MM.1S (cell line): Measurements from ENCODE around the gene STXBP1.

Experiments
- EZH2 ChIP-seq: fragments of 300-600 bp; sonication (generic); optimal IDR thresholded peaks from 2 replicates; pipeline ENCODE3; 2017; ENCODE audit warnings: low read depth, mild to moderate bottlenecking, antibody characterized with exemption, low read length, mixed read lengths
- TF ChIP-seq, protein P1 (sequence below): fragments of 300-600 bp; sonication (generic); IDR thresholded peaks from 2 replicates; pipeline ENCODE4 v1.5.1; 2016; ENCODE audit warnings: antibody characterized with exemption, low read length, mixed read lengths

DNA sequence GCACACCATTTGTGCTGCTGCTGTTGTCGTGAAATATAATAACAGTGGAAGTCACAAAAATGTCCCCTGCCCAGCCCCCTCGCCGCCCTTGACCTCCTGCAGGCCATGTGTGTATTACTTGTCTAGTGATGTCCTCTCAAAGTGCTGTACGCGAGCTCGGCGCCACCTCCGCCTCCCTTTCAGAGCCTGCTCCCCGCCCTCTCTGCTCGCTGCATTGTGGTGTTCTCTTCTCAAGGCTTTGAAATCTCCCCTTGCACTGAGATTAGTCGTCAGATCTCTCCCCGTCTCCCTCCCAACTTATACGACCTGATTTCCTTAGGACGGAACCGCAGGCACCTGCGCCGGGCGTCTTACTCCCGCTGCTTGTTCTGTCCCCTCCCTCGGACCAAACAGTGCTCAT is 80.0 kb downstream of the STXBP1 start:
- no peak for TF ChIP-seq EZH2
- TF ChIP-seq, protein P1, sequence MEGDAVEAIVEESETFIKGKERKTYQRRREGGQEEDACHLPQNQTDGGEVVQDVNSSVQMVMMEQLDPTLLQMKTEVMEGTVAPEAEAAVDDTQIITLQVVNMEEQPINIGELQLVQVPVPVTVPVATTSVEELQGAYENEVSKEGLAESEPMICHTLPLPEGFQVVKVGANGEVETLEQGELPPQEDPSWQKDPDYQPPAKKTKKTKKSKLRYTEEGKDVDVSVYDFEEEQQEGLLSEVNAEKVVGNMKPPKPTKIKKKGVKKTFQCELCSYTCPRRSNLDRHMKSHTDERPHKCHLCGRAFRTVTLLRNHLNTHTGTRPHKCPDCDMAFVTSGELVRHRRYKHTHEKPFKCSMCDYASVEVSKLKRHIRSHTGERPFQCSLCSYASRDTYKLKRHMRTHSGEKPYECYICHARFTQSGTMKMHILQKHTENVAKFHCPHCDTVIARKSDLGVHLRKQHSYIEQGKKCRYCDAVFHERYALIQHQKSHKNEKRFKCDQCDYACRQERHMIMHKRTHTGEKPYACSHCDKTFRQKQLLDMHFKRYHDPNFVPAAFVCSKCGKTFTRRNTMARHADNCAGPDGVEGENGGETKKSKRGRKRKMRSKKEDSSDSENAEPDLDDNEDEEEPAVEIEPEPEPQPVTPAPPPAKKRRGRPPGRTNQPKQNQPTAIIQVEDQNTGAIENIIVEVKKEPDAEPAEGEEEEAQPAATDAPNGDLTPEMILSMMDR, result no peak
